Heart right ventricle (tissue), 16 donors: Measurements from ENCODE around the gene HRH1. TPM values are rescaled to one million over a fixed set of nuclear protein-coding genes. Genes with fewer than 3 reads are reported as not detected.

Experiments
- ATAC-seq, 8 donors: fragments of 200-7000 bp; cut with Tn5 transposase; one replicate each; pipeline ENCODE4 v1.9.1; 2020; ENCODE audit warnings: mild to moderate bottlenecking in 8 of 8, moderate library complexity in 8 of 8, moderate number of reproducible peaks in 1 of 8
- DNase-seq, 2 donors: peaks; one replicate each; pipeline ENCODE4 v3.0.0-alpha.2; 2020
- H3K27ac ChIP-seq, 10 donors: fragments of 200-600 bp; sonication (generic) in 2 of 10; one replicate each; pipeline versions ENCODE4 v1.5.0 to v1.8.0; 2020 to 2022; ENCODE audit warnings: mild to moderate bottlenecking in 3 of 10
- H3K27me3 ChIP-seq, 7 donors: fragments of 200-600 bp; one replicate each; pipeline ENCODE4 v1.8.0; 2021 to 2022; ENCODE audit warnings: mild to moderate bottlenecking in 2 of 7
- H3K36me3 ChIP-seq, 9 donors: fragments of 200-600 bp; sonication (generic) in 1 of 9; one replicate each; pipeline versions ENCODE4 v1.5.0 to v1.8.0; 2020 to 2022; ENCODE audit warnings: mild to moderate bottlenecking in 2 of 9
- H3K4me1 ChIP-seq, 9 donors: fragments of 200-600 bp; sonication (generic) in 1 of 9; one replicate each; pipeline versions ENCODE4 v1.5.0 to v1.8.0; 2020 to 2022; ENCODE audit warnings: mild to moderate bottlenecking in 4 of 9
- H3K4me3 ChIP-seq, 10 donors: fragments of 200-600 bp; sonication (generic) in 2 of 10; one replicate each; pipeline versions ENCODE4 v1.5.0 to v1.8.0; 2020 to 2022; ENCODE audit warnings: mild to moderate bottlenecking in 7 of 10, moderate library complexity in 2 of 10
- H3K9me3 ChIP-seq, 11 donors: fragments of 200-600 bp in 10 of 11; sonication (generic) in 2 of 11; one replicate each; pipeline versions ENCODE4 v1.5.0 to v1.8.0; 2013 to 2022; ENCODE audit warnings: mild to moderate bottlenecking in 2 of 11, control low read depth in 1 of 11, moderate library complexity in 1 of 11
- WGBS, 2 donors: extraction: QIAGEN DNeasy Blood & Tissue Kit; methylation state at CpG; one replicate each; pipeline ENCODE4 v1.1.7; 2013; ENCODE audit warnings: inconsistent platforms in 1 of 2; 5-methylcytosine and 5-hydroxymethylcytosine counted together
- intact Hi-C, 10 donors: fragments of 100-400 bp; cut with DNase I; formaldehyde crosslinking; loops; one replicate each; pipeline versions ENCODE4 v1.11.1 to v1.14.2; 2022
- polyA plus RNA-seq, 2 donors: library from polyadenylated mRNA; stranded (reverse); fragments of 200-250 nt; gene quantifications; one replicate each; pipeline ENCODE4 v1.2.3, GENCODE V29; 2013
- total RNA-seq, 10 donors: library from RNA; stranded (reverse); fragmentation: NEBNext Ultra II Directional in 3 of 10; extraction: Animal tissue kit (Norgen Biotek cat#: 25700) in 3 of 10; gene quantifications; one replicate each; pipeline versions ENCODE4 v1.2.1 to v1.2.4, GENCODE V29; 2021 to 2023
- TF ChIP-seq, protein P1 (sequence below), 9 donors: fragments of 200-600 bp; sonication (generic) in 2 of 9; IDR thresholded peaks; one replicate each; pipeline versions ENCODE4 v1.5.0 to v1.8.0; 2021 to 2022; ENCODE audit warnings: antibody characterized with exemption in 9 of 9, mild to moderate bottlenecking in 5 of 9, moderate library complexity in 1 of 9
- donor health status: Arrhythmogenic right ventricular cardiomyopathy.
- donor health status: ischemic (EF 13 %, LVEDD 7.1; RV severe dilation, severe dysfunction).
- donor health status: healthy with polysubstance abuse.
- donor health status: DM: no; HTN: yes; CAD: no.
- donor health status: DM: no; HTN: no; CAD: no.
- donor health status: ischemic (EF 25% LVEDD 6.9; RV normal size, moderate dysfunction).
- donor health status: ischemic (EF 25% LVEDD 5.7; RV mildly dilated, moderate dysfunction).
- donor health status: healthy.
- donor health status: DM: yes; HTN: yes; CAD: no.
- donor health status: Ischemic cardiomyopathy.
- donor health status: ischemic (EF 35%, LVEDD 5.7; RV mildly dilated, moderate dysfunction).
- donor health status: nonischemic (EF 11% LVEDD 7.7; RV severe dilation, severe dysfunction).
- donor health status: DM: yes; HTN: yes; CAD: no.
- donor health status: PGD.
- donor health status: ischemic (EF 29% LVEDD 5.4; RV normal size, mild dysfunction).
- donor health status: nonischemic (EF 23%, LVEDD 6.1; RV moderate dilation, normal function).

HRH1 gene
- total and polyA plus RNA-seq, 12 donors = 0.57 to 3.1 (median 1.3) TPM

DNA sequence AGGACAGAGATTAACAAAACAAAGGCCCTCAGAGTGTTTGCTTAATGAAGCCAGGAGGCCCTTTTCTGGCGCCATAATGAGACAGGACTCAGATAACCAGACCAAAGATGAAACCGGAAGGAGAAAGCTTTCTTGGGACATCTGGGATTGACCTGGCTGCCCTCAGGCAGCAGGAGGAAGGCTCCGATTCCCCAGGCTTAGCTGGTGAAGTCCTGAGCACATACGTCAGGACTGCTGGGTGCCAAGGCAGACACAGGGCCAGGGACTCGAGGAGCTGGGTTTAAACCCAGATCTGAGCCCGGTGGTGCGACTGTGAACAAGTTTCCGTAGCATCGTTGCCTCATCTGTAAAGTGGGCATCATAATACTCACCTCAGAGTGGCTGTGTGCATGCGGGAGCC is 36.7 kb upstream of the HRH1 start:
- no peak for ATAC-seq
- Histone ChIP-seq H3K27ac (no peak overlapping the region), H3K36me3 (no peaks in the 10 kb centered on the region), H3K4me1 (peaks cover 0 to 12% (median 0%) of the 10 kb centered on the region in 9 donors), H3K27me3 (peaks cover 0 to 30% (median 5%) of the 10 kb centered on the region in 7 donors), H3K4me3 (no peak overlapping the region), H3K9me3 (peaks cover 0 to 28% (median 5%) of the 10 kb centered on the region in 11 donors)
- TF ChIP-seq, protein P1, sequence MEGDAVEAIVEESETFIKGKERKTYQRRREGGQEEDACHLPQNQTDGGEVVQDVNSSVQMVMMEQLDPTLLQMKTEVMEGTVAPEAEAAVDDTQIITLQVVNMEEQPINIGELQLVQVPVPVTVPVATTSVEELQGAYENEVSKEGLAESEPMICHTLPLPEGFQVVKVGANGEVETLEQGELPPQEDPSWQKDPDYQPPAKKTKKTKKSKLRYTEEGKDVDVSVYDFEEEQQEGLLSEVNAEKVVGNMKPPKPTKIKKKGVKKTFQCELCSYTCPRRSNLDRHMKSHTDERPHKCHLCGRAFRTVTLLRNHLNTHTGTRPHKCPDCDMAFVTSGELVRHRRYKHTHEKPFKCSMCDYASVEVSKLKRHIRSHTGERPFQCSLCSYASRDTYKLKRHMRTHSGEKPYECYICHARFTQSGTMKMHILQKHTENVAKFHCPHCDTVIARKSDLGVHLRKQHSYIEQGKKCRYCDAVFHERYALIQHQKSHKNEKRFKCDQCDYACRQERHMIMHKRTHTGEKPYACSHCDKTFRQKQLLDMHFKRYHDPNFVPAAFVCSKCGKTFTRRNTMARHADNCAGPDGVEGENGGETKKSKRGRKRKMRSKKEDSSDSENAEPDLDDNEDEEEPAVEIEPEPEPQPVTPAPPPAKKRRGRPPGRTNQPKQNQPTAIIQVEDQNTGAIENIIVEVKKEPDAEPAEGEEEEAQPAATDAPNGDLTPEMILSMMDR (IDR thresholded peaks at IDR 0.05) = no peak
- no peak for DNase-seq
- intact Hi-C loops = no loop called here
- WGBS, 2 donors = 79 to 80% methylated on average over 10 of the region's 10 CpGs

DNA sequence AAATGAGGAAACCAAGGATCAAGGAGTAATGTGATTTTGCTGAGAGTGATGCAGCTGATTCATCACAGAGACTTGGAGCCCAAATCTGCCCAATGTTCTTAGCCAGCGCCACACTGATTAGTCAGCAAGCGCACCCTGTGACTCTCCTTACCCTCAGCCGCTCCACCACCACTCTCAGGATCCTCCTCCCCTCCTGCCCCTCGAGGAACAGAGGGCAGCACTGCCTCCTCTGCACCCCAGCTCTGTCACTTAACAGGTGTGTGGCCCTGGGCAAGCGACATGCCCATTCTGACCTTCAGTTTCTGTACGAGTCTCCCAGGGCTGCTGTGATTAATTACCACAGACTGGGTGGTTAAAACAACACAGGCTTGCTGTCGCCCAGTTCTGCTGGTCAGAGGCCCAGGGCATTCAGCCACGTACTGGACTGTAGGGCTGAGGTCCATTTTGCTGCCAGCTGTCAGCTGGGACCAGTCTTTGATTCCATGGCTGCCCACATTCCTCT is 36.1 kb upstream of the HRH1 start:
- intact Hi-C loops = no loop called here
- H3K4me3 ChIP-seq = no peak overlapping the region
- ATAC-seq = no peak
- peaks cover 0 to 34% (median 11%) of the 10 kb centered on the region in 11 donors for H3K9me3 ChIP-seq
- 64 to 71% methylated on average over 8 of the region's 8 CpGs for WGBS, 2 donors
- H3K27me3 ChIP-seq = peaks cover 0 to 26% (median 5%) of the 10 kb centered on the region in 7 donors
- TF ChIP-seq, protein P1 (IDR thresholded peaks at IDR 0.05) = no peak
- H3K27ac ChIP-seq = no peak overlapping the region
- no peaks in the 10 kb centered on the region for H3K36me3 ChIP-seq
- H3K4me1 ChIP-seq = peaks cover 0 to 12% (median 0%) of the 10 kb centered on the region in 9 donors
- DNase-seq = no peak

DNA sequence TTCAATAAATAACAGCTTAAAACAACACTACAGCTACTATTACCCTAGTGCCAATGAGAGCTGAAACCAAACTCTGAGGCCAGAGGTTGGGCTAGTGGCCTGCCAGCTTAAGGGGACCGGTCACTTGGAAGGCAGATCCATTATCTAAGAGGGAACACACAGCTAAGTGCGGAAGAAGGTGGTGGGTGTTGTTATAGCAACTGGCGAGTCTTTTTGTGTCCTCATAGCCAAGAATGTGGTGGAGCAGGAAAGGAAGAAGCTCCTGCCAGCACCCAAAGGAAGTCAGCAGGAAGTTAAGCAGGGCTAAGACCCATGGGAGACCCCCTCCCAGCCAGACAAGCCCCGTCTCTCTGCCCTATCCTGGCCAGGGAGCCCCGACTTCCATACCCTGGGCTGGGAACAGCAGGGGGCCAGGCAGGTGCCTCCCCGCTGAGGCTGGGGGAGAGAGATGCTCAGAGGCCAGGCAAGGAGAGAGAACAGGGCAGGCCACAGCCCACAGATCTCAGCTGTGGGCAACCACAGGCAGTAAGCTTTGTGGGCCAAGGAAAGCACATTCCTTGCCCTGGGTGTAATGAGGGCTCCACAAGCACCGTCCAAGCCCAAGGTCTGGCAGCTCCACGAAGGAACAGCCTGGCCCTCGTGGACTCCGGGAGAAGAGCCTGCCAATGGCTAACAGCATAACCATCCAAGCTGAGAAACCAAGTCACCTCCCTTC is 34.0 kb upstream of the HRH1 start:
- peaks cover 0 to 30% (median 5%) of the 10 kb centered on the region in 7 donors for H3K27me3 ChIP-seq
- H3K4me3 ChIP-seq = no peak overlapping the region
- H3K27ac ChIP-seq = peak overlapping the region in 1 of 10 donors; percentile 39
- no peak for DNase-seq
- H3K4me1 ChIP-seq = peaks cover 0 to 12% (median 0%) of the 10 kb centered on the region in 9 donors
- TF ChIP-seq, protein P1 (IDR thresholded peaks at IDR 0.05) = no peak
- 49 to 59% methylated on average over 10 of the region's 10 CpGs for WGBS, 2 donors
- H3K36me3 ChIP-seq = no peaks in the 10 kb centered on the region
- ATAC-seq = peak in 5 of 8 donors; percentile 25 to 58 (median 35)
- peaks cover 0 to 31% (median 11%) of the 10 kb centered on the region in 11 donors for H3K9me3 ChIP-seq
- intact Hi-C loops = no loop called here

DNA sequence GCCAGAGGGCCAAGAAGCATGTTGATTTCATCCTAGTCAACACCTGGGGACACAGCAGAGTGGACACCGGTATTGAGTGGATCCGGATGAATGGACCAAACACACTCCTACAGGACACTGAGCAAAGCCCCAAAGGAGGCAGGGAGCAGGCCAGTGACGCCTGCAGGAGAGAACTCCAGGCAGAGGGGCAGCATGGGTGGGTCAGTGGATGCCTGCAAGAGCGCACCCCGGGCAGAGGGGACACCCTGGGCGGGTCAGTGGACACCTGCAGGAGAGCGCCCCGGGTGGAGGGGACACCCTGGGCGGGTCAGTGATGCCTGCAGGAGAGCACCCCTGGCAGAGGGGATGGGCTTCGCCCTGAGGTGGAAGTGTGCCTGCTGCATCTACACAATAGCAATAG is 27.6 kb upstream of the HRH1 start:
- intact Hi-C loops = no loop called here
- TF ChIP-seq, protein P1 (IDR thresholded peaks at IDR 0.05) = no peak
- H3K9me3 ChIP-seq = peaks cover 0 to 26% (median 11%) of the 10 kb centered on the region in 11 donors
- WGBS, 2 donors = 92 to 93% methylated on average over 10 of the region's 10 CpGs
- H3K27ac ChIP-seq = no peak overlapping the region
- no peaks in the 10 kb centered on the region for H3K4me1 ChIP-seq
- no peak for ATAC-seq
- no peaks in the 10 kb centered on the region for H3K36me3 ChIP-seq
- no peak for DNase-seq
- H3K27me3 ChIP-seq = peaks cover 0 to 9% (median 0%) of the 10 kb centered on the region in 7 donors
- no peak overlapping the region for H3K4me3 ChIP-seq
